ENCODE measurements around the gene SLC5A6.
"Not testable (repeated sequence)": the region's sequence is repeated elsewhere in the genome, so short reads cannot be mapped to it uniquely, and the experiment has no call there.

The SLC5A6 gene

DNA sequence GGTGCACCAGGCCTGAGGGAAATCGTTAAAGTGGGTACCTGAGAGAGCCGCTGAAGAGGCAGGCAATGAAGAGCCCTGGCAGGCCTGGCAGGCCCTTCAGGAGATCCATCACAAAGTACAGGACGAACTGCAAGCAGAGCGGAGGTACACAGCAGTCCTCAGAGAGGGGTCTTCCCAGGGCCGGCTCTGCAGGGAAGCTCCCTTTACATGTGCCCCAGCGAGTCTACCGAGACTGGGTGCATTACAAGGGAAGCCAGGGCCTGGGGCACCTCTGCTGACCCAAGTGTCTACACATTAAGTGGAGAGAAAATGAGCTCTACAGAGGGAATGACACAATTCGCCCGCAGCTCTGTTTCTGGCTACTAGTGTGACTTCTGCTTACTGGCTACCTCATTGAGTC, 8.3 kb downstream of the SLC5A6 start:
- no peak for DNase-seq

DNA sequence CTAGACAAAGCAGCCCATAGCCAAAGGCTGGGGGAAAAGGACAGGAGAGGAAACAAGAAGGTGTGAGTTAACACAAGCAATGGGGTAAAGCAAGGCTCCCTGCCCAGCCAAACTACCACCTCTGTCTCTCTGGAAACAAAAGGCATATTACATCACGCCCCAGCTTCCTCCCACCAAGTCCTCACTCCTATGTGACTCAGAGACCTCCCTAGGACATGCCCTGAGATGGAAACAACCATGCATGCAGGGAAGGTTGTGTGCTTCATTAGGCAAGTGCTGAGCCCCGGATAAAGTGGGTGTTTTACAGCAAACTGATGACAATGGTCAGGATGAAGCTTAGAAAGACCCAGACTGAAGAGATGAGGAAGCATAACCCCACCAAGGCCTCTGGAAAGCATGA, 9.2 kb downstream of the SLC5A6 start:
- DNase-seq, result no peak

DNA sequence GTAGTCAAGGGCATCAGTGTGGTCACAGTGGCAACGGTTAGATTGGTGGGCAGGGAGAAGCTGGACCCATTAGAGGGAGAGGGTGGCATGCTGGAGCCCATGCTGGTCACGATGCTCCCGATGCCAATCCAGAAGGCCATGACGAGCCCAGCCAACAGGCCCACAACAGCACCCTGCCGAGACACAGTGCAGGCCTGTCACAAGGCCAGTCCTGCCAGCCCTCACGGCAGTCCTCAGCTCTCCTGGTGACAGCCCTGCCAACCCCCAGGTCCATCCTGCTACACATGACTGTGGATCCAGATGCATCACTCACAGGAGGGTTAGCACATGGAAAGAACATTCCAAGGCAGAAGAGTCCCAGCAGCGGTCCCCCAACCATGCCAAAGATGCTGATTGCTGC, 10.4 kb downstream of the SLC5A6 start:
- DNase-seq, result no peak

DNA sequence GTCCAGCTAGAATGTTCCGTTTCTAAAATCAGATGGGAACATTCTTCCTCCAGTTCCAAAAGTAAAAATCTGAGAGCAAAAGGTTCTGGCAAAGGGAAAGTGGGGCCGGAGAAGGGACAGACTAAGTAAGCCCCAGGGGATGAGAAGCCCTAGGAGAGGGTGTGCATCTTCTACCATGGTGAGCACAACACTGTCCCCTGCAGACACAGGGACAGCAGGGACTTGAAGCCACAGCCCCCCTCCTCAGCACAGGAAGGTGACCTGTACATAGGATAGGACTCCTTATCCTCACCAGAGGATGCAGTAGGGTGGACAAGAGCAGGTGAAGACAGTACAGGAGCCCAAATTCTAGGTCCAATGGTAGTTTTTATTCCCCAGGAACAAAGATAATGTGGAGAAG, 12.8 kb downstream of the SLC5A6 start:
- no peak for DNase-seq

DNA sequence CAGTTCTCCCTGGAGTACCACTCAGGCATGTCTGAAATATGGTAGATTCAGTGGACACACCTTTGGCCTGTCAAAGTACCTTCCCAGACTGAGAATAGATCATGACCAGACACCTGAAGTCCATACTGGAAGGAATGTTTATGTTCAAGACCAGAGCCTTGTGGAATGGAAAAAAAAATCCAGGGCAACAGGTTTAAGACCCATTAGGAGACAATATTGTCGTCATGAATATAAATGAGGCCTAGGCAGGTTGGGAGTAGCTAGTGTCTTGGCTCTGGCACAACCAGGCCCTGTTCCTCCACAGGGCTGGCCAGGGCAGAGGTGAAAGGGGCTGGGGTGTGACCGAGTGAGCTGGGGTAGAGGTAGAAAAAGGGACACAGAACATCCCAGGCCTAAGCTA, 13.4 kb downstream of the SLC5A6 start:
- DNase-seq, result no peak

DNA sequence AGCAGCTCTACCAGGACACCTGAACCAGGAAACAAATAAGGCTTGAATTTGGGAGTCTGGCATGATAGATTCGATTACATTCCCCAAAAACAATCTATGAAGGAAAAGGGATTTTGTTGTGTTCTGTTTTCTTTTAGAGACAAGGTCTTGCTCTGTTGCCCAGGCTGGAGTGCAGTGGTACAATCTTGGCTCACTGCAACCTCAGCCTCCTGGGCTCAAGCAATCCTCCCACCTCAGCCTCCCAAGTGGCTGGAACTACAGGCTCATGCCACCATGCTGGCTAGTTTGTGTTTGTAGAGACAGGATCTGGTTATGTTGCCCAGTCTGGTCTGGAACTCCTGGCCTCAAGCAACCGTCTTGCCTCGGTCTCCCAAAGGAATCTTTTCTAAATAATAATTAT, 14.0 kb downstream of the SLC5A6 start:
- not testable (repeated sequence) for DNase-seq

DNA sequence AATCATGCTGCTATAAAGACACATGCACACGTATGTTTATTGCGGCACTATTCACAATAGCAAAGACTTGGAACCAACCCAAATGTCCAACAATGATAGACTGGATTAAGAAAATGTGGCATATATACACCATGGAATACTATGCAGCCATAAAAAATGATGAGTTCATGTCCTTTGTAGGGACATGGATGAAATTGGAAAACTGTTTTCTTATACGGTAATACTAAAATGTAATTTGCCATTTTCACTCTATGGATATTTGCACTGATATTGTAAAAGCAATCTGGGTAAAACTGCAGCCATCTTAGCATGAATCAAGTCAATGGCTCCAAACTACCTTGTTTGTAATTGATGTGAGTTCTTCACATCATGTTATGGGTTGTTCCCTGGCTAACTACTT, 16.3 kb downstream of the SLC5A6 start:
- not testable (repeated sequence) for DNase-seq

DNA sequence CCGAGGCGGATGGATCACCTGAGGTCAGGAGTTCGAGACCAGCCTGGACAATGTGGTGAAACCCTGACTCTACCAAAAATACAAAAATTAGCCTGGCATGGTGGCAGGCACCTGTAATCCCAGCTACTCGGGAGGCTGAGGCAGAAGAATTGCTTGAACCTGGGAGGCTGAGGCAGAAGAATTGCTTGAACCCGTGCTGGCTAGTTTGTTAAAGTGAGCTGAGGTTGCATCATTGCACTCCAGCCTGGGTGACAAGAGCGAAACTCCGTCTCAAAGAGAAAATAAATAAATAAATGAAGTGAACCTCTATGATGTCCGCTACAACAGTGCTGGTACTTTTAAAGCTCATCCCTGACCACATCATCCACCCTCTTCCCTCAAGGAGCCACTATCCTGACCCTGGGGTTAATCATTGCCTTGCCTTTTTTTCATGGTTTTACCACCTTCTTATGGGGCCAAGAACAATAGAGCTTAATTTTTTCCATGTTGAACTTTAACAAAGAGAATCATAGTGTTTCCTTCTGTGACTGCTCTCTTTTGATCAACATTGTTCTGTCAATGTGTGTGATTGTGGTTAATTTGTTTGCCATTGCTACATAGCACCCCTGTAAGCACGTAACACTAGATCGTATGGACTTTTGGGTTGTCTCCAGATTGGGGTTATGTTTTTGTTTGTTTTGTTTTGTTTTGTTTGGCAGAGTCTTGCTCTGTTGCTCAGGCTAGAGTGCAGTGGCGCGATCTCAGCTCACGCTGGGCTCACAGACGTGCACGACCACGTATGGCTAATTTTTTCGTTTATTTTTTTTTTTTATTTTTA, 17.3 kb downstream of the SLC5A6 start:
- peak; percentile 25 to 63 for DNase-seq

DNA sequence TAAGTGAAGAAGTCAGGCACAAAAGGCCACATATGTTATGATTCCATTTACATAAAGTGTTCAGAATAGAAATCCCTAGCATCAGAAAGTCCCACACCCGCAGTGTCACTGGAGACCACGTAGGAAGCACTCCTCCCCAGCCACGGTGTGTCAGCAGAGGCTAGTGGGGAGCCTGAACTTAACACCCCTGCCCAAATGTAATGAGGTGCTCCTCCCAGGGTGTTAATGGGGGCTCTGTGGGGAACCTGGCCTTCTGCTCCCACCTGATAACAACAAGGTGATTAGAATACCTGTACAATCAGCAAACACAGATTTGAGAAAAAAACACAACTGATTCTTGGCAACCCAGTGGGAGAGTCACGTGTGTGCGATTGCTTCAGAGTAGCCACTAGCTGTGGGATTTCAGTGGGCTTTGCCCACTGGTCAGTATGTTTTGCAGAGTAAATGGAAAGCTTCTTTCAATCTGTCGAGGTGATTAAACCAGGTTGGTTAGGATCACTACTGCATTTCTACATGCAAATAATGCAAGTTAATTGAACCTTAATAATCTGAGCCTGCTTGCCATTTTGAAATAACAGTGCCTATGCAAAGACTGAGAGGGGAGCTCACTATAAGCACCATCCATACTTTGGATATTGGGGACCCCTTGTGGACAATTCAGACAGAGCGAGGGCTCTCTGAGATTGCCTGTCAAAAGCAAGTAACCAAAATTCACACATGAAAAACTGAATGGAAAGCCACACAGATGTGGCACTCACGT, 20.8 kb downstream of the SLC5A6 start:
- DNase-seq, result peak; percentile 52 to 76

DNA sequence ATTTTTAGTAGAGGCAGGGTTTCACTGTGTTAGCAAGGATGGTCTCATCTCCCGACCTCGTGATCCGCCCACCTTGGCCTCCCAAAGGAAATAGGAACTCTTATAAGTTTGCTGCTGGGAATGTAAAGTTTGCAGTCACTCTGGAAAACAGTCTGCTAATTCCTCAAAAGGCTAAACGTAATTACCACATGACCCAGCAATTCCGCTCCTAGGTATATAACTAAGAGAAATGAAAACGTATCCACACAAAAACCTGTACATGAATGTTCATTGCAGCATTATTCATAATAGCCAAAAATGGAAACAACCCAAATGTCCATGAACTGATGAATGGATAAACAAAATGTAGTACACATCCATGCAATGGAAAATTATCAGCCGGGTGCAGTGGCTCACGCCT, 22.1 kb downstream of the SLC5A6 start:
- DNase-seq, result no peak

DNA sequence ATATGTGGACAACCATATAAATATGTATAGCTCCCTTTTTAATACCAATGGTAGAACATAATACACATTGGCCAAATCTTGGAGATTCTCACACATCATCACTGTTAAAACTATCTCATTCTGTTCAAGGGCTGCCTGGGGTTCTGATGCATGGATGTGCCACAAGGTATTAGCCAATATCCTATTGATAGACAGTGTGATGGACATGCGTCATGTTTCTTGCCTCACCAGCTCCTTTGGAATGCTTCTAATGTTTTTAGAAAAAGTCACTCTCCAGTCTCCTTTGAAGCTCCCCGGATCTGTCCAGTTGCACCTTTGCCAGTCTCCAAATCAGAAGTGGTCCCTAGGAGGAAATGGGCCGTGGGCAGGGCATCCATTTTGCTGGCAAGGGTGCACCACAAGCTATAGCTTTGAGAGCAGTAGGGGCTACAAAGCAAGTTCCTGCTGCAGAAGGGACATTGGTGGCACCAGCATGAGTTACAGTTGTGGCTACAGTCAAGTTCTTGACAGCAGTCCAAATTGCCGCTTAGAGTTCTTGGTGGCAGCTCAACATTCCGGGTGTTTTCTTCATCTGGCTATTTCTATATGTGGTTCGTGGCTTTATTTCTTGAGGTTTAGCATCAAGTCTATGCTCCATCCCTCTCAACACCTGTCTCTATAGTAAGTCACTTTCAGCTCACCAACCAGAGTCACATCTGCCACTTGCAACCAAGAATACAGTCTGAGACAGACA, 25.3 kb downstream of the SLC5A6 start:
- no peak for DNase-seq

DNA sequence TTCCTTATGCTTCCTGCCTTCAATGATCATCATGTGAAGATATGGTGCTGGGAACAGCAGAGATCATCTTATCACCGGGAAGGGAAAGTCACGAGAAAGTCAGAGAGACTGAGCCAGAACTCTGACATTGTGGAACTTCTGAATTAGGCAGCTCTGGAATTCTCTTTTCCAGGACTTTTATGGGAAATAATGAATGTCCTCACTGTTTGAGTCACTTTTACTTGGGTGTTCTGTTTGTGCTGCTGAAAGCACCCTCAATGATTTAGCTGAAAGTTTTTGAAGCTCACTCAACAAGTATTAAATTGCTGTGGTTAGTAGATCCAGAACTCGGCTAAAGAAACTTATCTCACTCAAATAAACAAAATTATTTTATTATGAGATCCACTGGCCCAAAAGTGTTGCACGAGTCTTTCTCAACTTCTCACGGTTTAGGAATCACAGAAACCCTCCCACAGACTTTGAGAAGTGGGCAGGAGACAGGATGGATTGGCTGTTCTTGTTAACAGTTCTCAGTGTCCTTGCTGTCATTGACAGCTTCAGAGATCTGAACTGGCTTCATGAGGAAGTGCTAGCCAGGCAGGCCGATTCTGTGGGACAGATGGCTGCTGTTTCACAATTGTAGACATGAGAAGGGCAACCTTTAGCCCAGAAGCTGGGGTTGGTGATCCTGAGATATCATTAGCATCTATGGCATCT, 26.6 kb downstream of the SLC5A6 start:
- DNase-seq, result no peak

DNA sequence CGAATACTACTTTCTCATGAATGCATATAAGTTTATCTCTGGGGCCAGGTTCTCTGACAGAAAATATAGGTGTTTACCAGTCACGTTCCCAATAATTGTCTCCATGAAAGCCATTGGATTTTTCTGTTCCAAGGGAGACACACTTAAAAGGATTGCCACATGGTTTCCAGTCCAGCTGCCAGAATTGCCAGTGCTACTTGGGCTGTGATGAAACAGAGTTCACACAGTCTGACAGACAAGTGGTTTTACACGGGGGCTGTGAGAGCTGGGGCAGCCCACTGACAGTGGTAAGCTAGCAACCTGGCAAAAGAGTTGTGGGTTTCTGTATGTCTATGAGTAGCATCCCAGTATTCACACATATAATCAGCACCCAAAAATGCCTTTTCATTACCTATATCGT, 28.0 kb downstream of the SLC5A6 start:
- no peak for DNase-seq

DNA sequence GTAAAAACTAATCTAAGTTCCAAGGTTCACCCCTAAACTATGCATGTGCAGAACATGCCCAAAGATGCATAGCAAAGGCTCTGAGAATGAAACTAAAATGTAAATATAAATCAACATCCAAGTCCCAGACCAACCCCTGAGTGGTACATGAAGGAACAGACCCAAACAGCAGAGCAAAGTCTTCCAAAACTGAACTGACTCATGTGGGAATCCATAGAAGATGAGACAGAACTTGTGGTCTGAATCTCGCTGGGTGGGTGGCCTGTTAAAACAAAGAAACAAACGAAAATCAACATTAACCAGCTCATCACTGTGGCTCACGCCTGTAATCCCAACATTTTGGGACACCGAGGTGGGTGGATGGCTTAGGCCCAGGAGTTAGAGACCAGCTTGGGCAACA, 29.7 kb downstream of the SLC5A6 start:
- DNase-seq, result no peak

DNA sequence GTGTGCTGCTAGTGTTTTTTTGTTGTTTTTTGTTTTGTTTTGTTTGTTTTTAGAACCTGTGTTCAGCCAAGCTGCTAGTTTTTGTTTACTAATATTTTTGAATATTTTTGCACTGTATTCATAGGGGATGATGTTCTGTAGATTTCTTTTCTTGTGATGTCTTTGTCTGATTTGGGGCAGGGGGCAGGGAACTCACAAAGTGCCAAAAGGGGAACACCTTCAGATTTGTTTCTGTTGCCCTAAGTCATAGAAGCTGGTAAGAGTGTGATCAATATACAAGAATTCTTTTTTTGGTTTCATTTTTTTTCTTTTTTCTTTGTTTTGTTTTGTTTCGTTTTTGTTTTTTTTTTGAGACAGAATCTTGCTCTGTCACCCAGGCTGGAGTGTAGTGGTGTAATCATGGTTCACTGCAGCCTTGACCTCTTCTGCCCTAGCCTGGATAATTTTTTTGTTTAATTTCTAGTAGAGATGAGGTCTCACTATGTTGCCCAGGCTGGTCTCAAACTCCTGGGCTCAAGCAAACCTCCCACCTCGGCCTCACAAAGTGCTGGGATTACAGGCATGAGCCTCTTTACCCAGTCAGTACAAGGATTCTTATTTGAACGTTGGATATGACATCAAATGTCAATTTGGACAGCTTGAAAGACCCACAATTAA, 32.6 kb downstream of the SLC5A6 start:
- DNase-seq, result no peak

DNA sequence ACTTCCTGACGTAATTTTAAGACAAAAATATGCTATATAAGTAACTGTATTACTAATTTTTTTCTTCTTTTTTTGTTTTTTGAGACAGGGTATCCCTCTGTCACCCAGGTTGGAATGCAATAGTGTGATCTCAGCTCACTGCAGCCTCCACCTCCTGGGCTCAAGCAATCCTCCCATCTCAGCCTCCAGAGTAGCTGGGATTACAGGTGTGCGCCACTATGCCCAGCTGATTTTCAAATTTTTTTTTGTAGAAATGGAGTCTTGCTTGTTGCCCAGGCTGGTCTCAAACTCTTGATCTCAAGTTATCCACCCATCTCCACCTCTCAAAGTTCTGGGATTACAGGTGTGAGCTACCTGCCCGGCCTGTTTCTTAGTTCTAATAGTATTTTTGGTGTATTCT, 33.6 kb downstream of the SLC5A6 start:
- no peak for DNase-seq

DNA sequence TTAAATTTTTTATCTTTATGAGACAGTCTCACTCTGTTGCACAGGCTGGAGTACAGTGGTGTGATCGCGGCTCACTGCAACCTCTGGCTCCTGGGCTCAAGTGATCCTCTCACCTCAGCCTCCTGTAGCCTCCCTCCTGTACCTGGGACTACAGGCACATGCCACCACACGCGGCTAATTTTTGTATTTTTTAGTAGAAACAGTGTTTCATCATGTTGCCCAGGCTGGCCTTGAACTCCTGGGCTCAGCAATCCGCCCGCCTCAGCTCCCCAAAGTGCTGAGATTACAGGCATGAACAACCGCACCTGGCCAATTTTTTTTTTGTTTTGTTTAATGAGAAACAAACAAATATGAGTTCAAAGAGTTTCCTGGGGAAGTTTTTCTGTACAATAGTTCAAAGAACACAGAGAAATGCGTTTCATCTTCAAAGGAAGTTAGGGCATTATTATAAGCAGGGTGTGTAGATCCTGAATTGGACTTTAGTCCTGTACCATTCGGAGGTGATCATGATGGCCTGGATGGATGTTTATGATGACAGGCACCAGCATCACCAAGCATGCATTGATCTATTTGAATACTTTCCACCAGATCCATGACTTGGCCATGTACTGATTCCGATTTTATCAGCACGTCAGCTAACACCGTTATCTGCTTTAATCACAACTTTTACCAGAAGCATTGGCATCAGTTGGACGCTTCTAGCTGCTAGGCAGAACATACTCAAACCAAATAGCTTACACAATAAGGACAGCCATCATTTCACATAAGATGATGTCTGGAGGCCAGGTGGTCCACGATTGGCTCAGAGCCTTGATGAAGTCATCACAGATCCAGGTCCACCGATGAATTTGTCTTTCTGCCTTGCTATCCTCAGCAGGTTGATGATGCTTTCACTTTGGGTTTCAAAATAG, 34.4 kb downstream of the SLC5A6 start:
- DNase-seq, result no peak

DNA sequence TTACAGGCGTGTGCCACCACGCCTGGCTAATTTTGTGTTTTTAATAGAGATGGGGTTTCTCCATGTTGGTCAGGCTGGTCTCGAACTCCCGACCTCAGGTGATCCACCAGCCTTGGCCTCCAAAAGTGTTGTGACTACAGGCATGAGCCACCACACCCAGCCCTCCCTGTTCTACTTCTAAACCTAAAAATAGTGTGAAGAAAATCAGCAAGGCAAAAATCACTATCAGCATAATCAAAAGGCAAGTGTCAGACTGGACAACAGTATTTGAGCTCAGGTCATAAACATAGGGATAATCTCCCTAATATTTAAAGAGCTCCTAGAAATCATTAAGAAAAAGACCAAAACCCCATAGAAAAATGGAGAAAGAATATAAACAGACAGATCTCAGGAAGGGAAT, 36.3 kb downstream of the SLC5A6 start:
- not testable (repeated sequence) for DNase-seq

DNA sequence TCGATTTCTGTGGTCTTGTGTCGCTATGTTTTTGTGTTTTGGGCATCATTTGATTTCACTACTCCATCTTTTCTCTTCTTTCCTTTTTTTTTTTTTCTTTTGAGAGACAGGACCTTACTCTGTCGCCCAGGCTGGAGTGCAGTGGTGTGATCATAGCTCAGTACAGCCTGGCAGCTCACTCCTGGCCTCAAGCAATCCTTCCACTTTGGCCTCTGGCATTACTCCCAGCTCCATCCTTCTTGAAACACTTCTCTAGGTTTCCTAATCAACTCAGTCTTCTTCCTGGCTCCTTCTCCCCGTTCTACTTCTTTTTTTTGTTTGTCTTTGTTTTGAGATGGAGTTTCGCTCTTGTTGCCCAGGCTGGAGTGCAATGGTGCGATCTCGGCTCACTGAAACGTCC, 36.7 kb downstream of the SLC5A6 start:
- no peak for DNase-seq

DNA sequence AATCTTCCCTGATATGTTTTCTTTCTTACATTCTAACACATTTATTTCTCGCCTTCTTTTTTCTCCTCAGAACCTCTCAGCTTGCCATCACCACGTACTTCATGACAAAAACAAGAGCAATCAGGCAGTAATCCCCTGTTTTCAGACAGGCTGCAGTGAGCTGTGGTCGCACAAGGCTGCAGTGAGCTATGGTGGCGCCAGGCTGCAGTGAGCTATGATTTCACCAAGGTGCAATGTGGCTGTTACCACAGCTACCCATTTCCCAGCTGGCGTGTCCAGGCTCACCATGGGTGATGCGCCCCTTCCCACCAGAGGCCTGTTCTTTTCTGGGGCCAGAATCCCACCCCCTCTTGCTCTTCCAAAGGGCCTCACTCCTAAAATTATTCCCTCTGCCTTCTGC, 37.4 kb downstream of the SLC5A6 start:
- no peak for DNase-seq

DNA sequence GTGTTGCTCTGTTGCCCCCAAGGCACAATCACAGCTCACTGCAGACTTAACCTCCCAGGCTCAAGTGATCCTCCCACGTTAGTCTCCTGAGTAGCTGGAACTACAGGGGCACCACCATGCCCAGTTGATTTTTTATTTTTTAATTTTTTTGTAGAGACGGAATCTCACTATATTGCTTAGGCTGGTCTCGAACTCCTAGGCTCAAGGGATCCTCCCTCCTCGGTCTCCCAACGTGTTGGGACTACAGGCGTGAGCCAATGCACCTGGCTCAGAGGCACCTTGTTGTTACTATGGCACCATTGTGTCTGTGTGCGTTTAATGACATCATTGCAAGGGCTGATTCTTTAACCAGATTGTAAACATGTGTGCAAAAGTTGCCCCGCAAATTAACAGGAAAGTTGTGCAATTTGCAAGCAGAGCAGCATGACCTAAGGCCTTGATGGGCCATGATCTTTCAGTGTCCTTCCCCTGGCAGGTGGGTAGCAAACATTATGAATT, 40.7 kb downstream of the SLC5A6 start:
- peak; percentile 12 to 34 for DNase-seq

Data from NCI-H2081 (cell line).